DMS114 treated with DMSO at 0.1 percent for 48 hours (cell line): ENCODE data around the gene NPR1.
"Not testable (repeated sequence)": the region's sequence is repeated elsewhere in the genome, so short reads cannot be mapped to it uniquely, and the experiment has no call there.

Source experiments
- DNase-seq: peaks from one replicate; lab custom pipeline; 2025; ENCODE audit not compliant: unreplicated experiment; lab: John Stamatoyannopoulos, UW

The NPR1 gene

GRCh38 chr1:153649137-153649862, 29.2 kb upstream of the NPR1 start:
- no peak for DNase-seq

- DNase-seq = no peak
These were observed 28.6 kb upstream of the NPR1 start for GRCh38 chr1:153649863-153650235.

- no peak for DNase-seq
These were observed 26.7 kb upstream of the NPR1 start for GRCh38 chr1:153651771-153652170.

GRCh38 chr1:153652805-153653500, 25.5 kb upstream of the NPR1 start:
- DNase-seq = no peak

- DNase-seq = no peak
These were observed 23.2 kb upstream of the NPR1 start for GRCh38 chr1:153655333-153655732.

GRCh38 chr1:153658400-153659174, 19.9 kb upstream of the NPR1 start, which contains the start of gene SNAPIN:
Gene SNAPIN (plus strand): TSS chr1:153658703. CDS start chr1:153658744, 41 bp downstream.
- DNase-seq = peak; percentile 93

GRCh38 chr1:153659175-153659534, 19.3 kb upstream of the NPR1 start:
- DNase-seq = no peak

- DNase-seq = no peak
These were observed 18.8 kb upstream of the NPR1 start for GRCh38 chr1:153659656-153660055.

- DNase-seq = no peak
These were observed 17.3 kb upstream of the NPR1 start for GRCh38 chr1:153661111-153661708.

GRCh38 chr1:153662269-153662668, 16.2 kb upstream of the NPR1 start:
- DNase-seq = no peak

GRCh38 chr1:153663211-153663610, 15.3 kb upstream of the NPR1 start:
- no peak for DNase-seq

GRCh38 chr1:153667439-153667838, 11.0 kb upstream of the NPR1 start:
- DNase-seq = no peak

- not testable (repeated sequence) for DNase-seq
These were observed 9.8 kb upstream of the NPR1 start for GRCh38 chr1:153668672-153669071.

- DNase-seq = no peak
These were observed 8.9 kb upstream of the NPR1 start for GRCh38 chr1:153669606-153670005.

GRCh38 chr1:153670257-153670858, 8.1 kb upstream of the NPR1 start:
- DNase-seq = no peak

- DNase-seq = peak; percentile 100
These were observed 7.4 kb upstream of the NPR1 start, which contains the start of gene ILF2 for GRCh38 chr1:153670859-153671627. Gene ILF2 (minus strand): TSS chr1:153670993. CDS start chr1:153670922, 71 bp downstream.

GRCh38 chr1:153671628-153672353, 6.7 kb upstream of the NPR1 start:
- peak; percentile 81 for DNase-seq

GRCh38 chr1:153673511-153673910, 5.0 kb upstream of the NPR1 start:
- DNase-seq = no peak

- peak; percentile 54 for DNase-seq
These were observed 570 bp upstream of the NPR1 start for GRCh38 chr1:153677718-153678518.
